ENCODE data around the gene FRYL. TPM values are rescaled to one million over a fixed set of nuclear protein-coding genes. Genes with fewer than 3 reads are reported as not detected.
"Not testable (repeated sequence)": the region's sequence is repeated elsewhere in the genome, so short reads cannot be mapped to it uniquely, and the experiment has no call there.

Gene FRYL
- total RNA-seq, 2 experiments from 2014 or later, result 85.4 to 88.5 TPM

DNA sequence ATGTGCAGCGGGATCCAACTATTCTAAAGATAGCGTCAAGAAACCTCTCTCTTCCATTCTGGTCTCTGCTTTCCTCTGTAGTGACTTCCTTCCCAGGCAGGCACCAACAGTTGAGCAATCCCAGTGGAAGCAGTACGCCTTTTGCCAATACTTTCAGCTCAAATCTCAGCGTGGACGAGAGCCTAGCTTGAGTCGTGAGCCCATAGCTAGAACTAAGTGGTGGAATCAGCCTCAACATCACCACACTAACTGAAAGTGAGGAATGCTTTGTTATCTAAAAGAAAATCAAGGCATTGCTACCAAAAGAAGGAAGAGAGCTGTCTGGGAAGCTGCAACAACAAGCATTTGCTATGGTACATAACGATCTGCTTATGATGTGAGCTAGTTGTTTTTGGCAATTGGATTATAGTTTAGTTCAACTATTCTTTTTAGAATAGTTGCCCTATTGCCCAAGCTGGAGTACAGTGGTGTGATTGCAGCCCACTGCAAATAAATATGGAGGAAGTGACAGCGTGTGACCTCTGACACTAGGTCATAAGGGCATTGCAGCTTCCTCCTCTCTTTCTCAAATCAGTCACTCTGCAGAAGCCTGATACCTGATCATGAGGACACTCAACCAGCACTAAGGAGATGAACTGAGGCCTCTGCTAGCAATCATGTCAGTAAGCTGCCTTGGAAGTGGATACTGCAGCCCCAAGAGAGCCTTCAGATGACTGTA, 24.7 kb upstream of the FRYL start:
- no peaks in the 10 kb centered on the region for H4K20me1 ChIP-seq (ENCODE audit: insufficient read depth, low read length)
- no peaks in the 10 kb centered on the region; the same call in 1 of the 2 replicates for H3K9me3 ChIP-seq (ENCODE audit: low read length)
- no peaks in the 10 kb centered on the region for H3K79me2 ChIP-seq (ENCODE audit: insufficient read depth, low read depth, low read length)
- BruUV-seq (replicated peaks), result no TSS peak
- ChIA-PET CTCF (ENCODE audit: unreplicated experiment) (no interaction called here), POLR2A (interaction anchor here (0.5 to 2.3 kb wide), 8 partner anchors 14 to 110 kb away, joined by 3 to 7 read pairs (median 4); partner anchors contain the start of gene FRYL)
- H3K9me2 ChIP-seq (ENCODE audit: insufficient read depth, low read length), result no peaks in the 10 kb centered on the region
- H3K4me2 ChIP-seq (ENCODE audit: low read length), result no peak overlapping the region
- no peaks in the 10 kb centered on the region for H3K36me3 ChIP-seq (ENCODE audit: insufficient read depth, low read length)
- H3K4me3 ChIP-seq (ENCODE audit: low read depth, low read length, poor library complexity, severe bottlenecking), result no peak overlapping the region
- H2AFZ ChIP-seq (ENCODE audit: low read length), result peak overlapping the region; percentile 40; the same call in 1 of the 2 replicates
- no peak for DNase-seq (ENCODE audit: low spot score)
- intact Hi-C loops (cut with micrococcal nuclease; ENCODE audit: unreplicated experiment), result no loop called here
- TF ChIP-seq, protein P1, sequence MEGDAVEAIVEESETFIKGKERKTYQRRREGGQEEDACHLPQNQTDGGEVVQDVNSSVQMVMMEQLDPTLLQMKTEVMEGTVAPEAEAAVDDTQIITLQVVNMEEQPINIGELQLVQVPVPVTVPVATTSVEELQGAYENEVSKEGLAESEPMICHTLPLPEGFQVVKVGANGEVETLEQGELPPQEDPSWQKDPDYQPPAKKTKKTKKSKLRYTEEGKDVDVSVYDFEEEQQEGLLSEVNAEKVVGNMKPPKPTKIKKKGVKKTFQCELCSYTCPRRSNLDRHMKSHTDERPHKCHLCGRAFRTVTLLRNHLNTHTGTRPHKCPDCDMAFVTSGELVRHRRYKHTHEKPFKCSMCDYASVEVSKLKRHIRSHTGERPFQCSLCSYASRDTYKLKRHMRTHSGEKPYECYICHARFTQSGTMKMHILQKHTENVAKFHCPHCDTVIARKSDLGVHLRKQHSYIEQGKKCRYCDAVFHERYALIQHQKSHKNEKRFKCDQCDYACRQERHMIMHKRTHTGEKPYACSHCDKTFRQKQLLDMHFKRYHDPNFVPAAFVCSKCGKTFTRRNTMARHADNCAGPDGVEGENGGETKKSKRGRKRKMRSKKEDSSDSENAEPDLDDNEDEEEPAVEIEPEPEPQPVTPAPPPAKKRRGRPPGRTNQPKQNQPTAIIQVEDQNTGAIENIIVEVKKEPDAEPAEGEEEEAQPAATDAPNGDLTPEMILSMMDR (conservative IDR thresholded peaks at IDR 0.05; ENCODE audit: low read length), result no peak
- no peak for TF ChIP-seq EZH2phosphoT487 (IDR thresholded peaks at IDR 0.05; ENCODE audit: borderline replicate concordance, low read depth, low read length)
- no peak overlapping the region for H3K27ac ChIP-seq (ENCODE audit: low read depth, low read length, poor library complexity, severe bottlenecking)
- peaks cover 13% of the 10 kb centered on the region for H3K4me1 ChIP-seq (ENCODE audit: insufficient read depth, low read length, poor library complexity, severe bottlenecking)

DNA sequence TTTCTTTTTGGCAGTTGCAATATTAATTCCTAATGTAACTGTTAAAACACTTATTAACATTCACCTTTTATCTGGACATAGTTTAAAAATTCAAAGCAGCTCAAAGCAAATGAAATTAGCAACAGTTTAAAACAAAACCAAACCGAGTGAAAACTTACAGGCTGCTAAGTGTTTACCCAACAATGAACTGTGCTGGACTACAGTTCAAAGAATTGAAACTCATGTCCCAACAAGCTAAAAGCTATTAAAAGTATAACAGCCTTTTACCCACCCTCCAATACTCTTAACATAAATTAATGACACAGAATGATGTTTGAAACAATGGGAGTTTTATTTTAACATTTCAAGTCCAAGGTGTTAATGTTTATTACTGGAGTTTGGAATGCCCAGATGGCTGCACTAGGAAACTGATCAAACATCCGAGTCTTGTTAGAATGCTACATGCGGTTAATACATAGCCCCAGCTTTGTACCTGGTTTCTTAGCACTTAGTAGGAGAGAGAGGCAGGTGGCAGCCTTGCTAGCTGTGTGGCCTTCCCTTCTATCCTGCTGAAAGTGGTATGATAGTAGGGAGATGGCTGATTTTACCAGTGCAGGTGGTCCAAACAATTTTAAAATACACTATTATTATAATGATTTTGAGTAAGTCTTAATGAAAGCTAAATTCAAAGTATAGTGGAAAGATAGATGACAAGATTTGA, 21.1 kb upstream of the FRYL start:
- H4K20me1 ChIP-seq (ENCODE audit: insufficient read depth, low read length), result no peaks in the 10 kb centered on the region
- no peaks in the 10 kb centered on the region for H3K36me3 ChIP-seq (ENCODE audit: insufficient read depth, low read length)
- H3K27ac ChIP-seq (ENCODE audit: low read depth, low read length, poor library complexity, severe bottlenecking), result no peak overlapping the region
- H3K4me1 ChIP-seq (ENCODE audit: insufficient read depth, low read length, poor library complexity, severe bottlenecking), result peaks cover 4% of the 10 kb centered on the region
- intact Hi-C loops (cut with micrococcal nuclease; ENCODE audit: unreplicated experiment), result no loop called here
- ChIA-PET POLR2A (interaction anchor here (0.6 to 1.7 kb wide), 6 partner anchors 8 to 164 kb away, joined by 3 to 7 read pairs (median 4); partner anchors contain the start of gene FRYL), CTCF (ENCODE audit: unreplicated experiment) (no interaction called here)
- no peak overlapping the region for H3K4me2 ChIP-seq (ENCODE audit: low read length)
- H3K9me2 ChIP-seq (ENCODE audit: insufficient read depth, low read length), result no peaks in the 10 kb centered on the region
- H3K79me2 ChIP-seq (ENCODE audit: insufficient read depth, low read depth, low read length), result no peaks in the 10 kb centered on the region
- no TSS peak for BruUV-seq (replicated peaks)
- TF ChIP-seq, protein P1 (conservative IDR thresholded peaks at IDR 0.05; ENCODE audit: low read length), result peak; percentile 30; the same call in 1 of the 2 replicates
- no peak for TF ChIP-seq EZH2phosphoT487 (IDR thresholded peaks at IDR 0.05; ENCODE audit: borderline replicate concordance, low read depth, low read length)
- H2AFZ ChIP-seq (ENCODE audit: low read length), result no peak overlapping the region
- H3K9me3 ChIP-seq (ENCODE audit: low read length), result no peaks in the 10 kb centered on the region
- DNase-seq (ENCODE audit: low spot score), result no peak
- no peak overlapping the region for H3K4me3 ChIP-seq (ENCODE audit: low read depth, low read length, poor library complexity, severe bottlenecking)

DNA sequence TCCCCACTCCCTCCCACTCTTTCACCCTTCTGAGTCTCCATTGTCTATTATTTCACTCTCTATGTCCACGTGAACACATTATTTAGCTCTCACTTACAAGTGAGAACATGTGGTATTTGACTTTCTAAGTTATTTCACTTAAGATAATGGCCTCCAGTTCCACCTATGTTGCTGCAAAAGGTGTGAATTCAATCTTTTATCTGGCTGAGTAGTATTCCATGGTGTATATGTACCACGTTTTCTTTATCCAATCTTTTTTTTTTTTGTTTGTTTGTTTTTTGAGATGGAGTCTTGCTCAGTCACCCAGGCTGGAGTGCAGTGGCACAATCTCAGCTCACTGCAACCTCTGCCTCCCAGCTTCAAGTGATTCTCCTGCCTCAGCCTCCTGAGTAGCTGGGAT, 20.1 kb upstream of the FRYL start:
- POLR2A ChIA-PET, result interaction anchor here (0.7 to 1.3 kb wide), 4 partner anchors 9 to 224 kb away, joined by 3 to 5 read pairs (median 4); no protein-coding TSS in a partner anchor
- BruUV-seq (replicated peaks); intact Hi-C loops (cut with micrococcal nuclease; ENCODE audit: unreplicated experiment): not testable (repeated sequence)

More for the DNA sequence above, 20.1 kb upstream of the FRYL start:
- H3K27ac ChIP-seq (ENCODE audit: low read depth, low read length, poor library complexity, severe bottlenecking); H2AFZ ChIP-seq (ENCODE audit: low read length); H3K36me3 ChIP-seq (ENCODE audit: insufficient read depth, low read length); H3K79me2 ChIP-seq (ENCODE audit: insufficient read depth, low read depth, low read length); CTCF ChIA-PET (ENCODE audit: unreplicated experiment); H3K9me3 ChIP-seq (ENCODE audit: low read length); H4K20me1 ChIP-seq (ENCODE audit: insufficient read depth, low read length); DNase-seq (ENCODE audit: low spot score); H3K4me3 ChIP-seq (ENCODE audit: low read depth, low read length, poor library complexity, severe bottlenecking); H3K9me2 ChIP-seq (ENCODE audit: insufficient read depth, low read length); H3K4me2 ChIP-seq (ENCODE audit: low read length): not testable (repeated sequence)
- H3K4me1 ChIP-seq (ENCODE audit: insufficient read depth, low read length, poor library complexity, severe bottlenecking), result peaks cover 14% of the 10 kb centered on the region

All from OCI-LY7 (cell line).